CD4-positive, alpha-beta T cell (primary cell): ENCODE data around the gene TBC1D7. TPM values are rescaled to one million over a fixed set of nuclear protein-coding genes. Genes with fewer than 3 reads are reported as not detected.

Experiments
- ATAC-seq: fragments of 200-7000 bp; cut with Tn5 transposase; one replicate; pipeline ENCODE4 v1.10.0; 2022; ENCODE audit warnings: mild to moderate bottlenecking; ENCODE audit not compliant: poor library complexity
- CTCF ChIA-PET: fragments of 350-600 bp; sonication (Branson Sonifier 250); formaldehyde crosslinking; loops from one replicate; lab custom pipeline; 2021; ENCODE audit warnings: antibody characterized with exemption, inconsistent platforms; lab: Charles Lee
- POLR2A ChIA-PET: fragments of 350-600 bp; sonication (Branson Sonifier 250); formaldehyde crosslinking; loops from one replicate; lab custom pipeline; 2021; ENCODE audit warnings: antibody characterized with exemption, inconsistent platforms; lab: Charles Lee
- DNase-seq, 14 experiments: peaks; one replicate each; pipeline ENCODE4 v3.0.0-alpha.2; 2013 to 2020; ENCODE audit warnings: mixed read lengths in 2 of 14
- H3K27ac ChIP-seq, 2 donors: one replicate each; pipeline versions ENCODE4 v1.5.1 to v1.7.0; 2013; ENCODE audit warnings: low read length in 2 of 2, low read depth in 1 of 2, mild to moderate bottlenecking in 1 of 2
- H3K27me3 ChIP-seq, 2 experiments: 1 replicate in 1 of 2; 2 replicates in 1 of 2; pipeline versions ENCODE4 v1.6.1 to v1.7.0; 2013; ENCODE audit warnings: low read length in 2 of 2, control low read depth in 1 of 2, mild to moderate bottlenecking in 1 of 2, moderate library complexity in 1 of 2; ENCODE audit not compliant: insufficient read depth in 2 of 2, control insufficient read depth in 1 of 2
- H3K36me3 ChIP-seq: one replicate; pipeline ENCODE4 v1.6.1; 2013; ENCODE audit warnings: low read length, control low read depth; ENCODE audit not compliant: insufficient read depth
- H3K4me1 ChIP-seq: one replicate; pipeline ENCODE4 v1.6.1; 2013; ENCODE audit warnings: low read length, control low read depth; ENCODE audit not compliant: insufficient read depth
- H3K4me3 ChIP-seq: one replicate; pipeline ENCODE4 v1.5.1; 2013; ENCODE audit warnings: mild to moderate bottlenecking, low read length, moderate library complexity
- H3K9me3 ChIP-seq, 2 experiments: 1 replicate in 1 of 2; 2 replicates in 1 of 2; pipeline versions ENCODE4 v1.6.1 to v1.7.0; 2013; ENCODE audit warnings: low read length in 2 of 2, mild to moderate bottlenecking in 2 of 2, control low read depth in 1 of 2, moderate library complexity in 1 of 2; ENCODE audit not compliant: control insufficient read depth in 1 of 2, insufficient read depth in 1 of 2
- H3K27ac Mint-ChIP-seq: one replicate; pipeline ENCODE4 v1.8.0; 2020; ENCODE audit warnings: mixed read lengths
- H3K27me3 Mint-ChIP-seq: one replicate; pipeline ENCODE4 v1.8.0; 2021; ENCODE audit warnings: mixed read lengths
- H3K36me3 Mint-ChIP-seq: one replicate; pipeline ENCODE4 v1.8.0; 2021; ENCODE audit warnings: low read depth, mixed read lengths
- H3K4me1 Mint-ChIP-seq: one replicate; pipeline ENCODE4 v1.8.0; 2021; ENCODE audit warnings: low read depth, mixed read lengths
- H3K4me3 Mint-ChIP-seq: one replicate; pipeline ENCODE4 v1.8.0; 2020; ENCODE audit warnings: mild to moderate bottlenecking, mixed read lengths
- H3K9me3 Mint-ChIP-seq: one replicate; pipeline ENCODE4 v1.8.0; 2020; ENCODE audit warnings: mixed read lengths
- intact Hi-C, 2 experiments: fragments of 100-400 bp; cut with DNase I in 1 of 2; cut with micrococcal nuclease in 1 of 2; formaldehyde crosslinking; loops; one replicate each; pipeline versions ENCODE4 v1.15.1 to v1.9.0; 2023 to 2025; cut with DNase I, micrococcal nuclease
- total RNA-seq, 174 experiments: library from RNA in 2 of 174; stranded (reverse) in 2 of 174; gene quantifications; one replicate each; pipeline ENCODE4 v1.2.3 and lab custom pipeline; 2021 to 2026
- TF ChIP-seq, protein P1 (sequence below): fragments of 200-600 bp; IDR thresholded peaks from one replicate; pipeline ENCODE4 v1.8.0; 2022; ENCODE audit warnings: antibody characterized with exemption, mild to moderate bottlenecking

The TBC1D7 gene
- total RNA-seq, 2 experiments from 2014 or later, result 10.2 to 12.3 TPM

DNA sequence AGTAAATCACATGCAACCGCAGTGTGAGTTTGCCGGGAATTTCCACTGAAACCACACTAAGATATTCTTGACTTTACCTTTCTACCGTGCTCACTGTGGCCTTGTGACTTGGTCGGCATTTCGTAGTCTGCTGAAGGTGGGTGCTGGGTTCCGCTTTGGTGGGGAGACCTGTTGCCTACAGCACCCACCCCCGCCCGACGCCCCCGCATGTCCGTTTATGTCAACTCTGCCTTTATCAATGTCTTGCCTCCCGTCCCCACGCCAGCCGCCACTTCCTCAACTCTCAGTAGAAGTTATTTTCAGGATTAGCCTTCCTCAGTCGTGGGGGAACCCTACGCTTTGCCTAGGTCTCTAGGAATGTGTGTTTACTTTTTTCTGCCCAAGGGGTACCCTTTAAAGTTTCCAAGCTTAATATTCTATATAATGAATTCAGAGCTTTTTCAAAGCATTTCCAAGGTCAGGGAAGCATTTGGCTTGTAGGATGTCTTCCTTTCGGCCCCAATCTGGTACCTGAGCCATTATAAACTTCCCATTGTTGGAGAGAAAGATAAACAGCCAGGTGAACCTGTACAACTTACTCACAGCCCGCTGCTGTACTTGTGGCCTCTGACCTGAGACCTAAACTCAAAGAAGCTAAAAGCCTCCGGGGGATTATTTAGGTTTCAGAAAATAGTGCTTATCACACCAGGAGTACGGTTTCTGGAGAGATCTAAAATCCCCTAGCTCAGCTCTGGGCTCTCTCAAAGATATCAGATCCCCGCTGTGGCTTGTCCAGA is 54.2 kb downstream of the TBC1D7 start:
- Histone ChIP-seq H3K4me3 (peak overlapping the region; percentile 34), H3K9me3 (no peaks in the 10 kb centered on the region), H3K27me3 (no peaks in the 10 kb centered on the region), H3K4me1 (peaks cover 16% of the 10 kb centered on the region), H3K27ac (peak overlapping the region in 1 of 2 donors; percentile 5), H3K36me3 (no peaks in the 10 kb centered on the region)
- ChIA-PET POLR2A (no interaction called here), CTCF (interaction anchor here (0.7 kb wide), 1 partner anchor 25 kb away, joined by 3 read pairs; no protein-coding TSS in a partner anchor)
- Mint-ChIP-seq H3K27me3 (no peaks in the 10 kb centered on the region), H3K9me3 (no peaks in the 10 kb centered on the region), H3K4me1 (peaks cover 26% of the 10 kb centered on the region), H3K4me3 (peak overlapping the region; percentile 77), H3K36me3 (no peaks in the 10 kb centered on the region), H3K27ac (peak overlapping the region; percentile 25)
- ATAC-seq (peak; percentile 90), DNase-seq (peak in 13 of 14 experiments; percentile 6 to 85 (median 40))
- TF ChIP-seq, protein P1, sequence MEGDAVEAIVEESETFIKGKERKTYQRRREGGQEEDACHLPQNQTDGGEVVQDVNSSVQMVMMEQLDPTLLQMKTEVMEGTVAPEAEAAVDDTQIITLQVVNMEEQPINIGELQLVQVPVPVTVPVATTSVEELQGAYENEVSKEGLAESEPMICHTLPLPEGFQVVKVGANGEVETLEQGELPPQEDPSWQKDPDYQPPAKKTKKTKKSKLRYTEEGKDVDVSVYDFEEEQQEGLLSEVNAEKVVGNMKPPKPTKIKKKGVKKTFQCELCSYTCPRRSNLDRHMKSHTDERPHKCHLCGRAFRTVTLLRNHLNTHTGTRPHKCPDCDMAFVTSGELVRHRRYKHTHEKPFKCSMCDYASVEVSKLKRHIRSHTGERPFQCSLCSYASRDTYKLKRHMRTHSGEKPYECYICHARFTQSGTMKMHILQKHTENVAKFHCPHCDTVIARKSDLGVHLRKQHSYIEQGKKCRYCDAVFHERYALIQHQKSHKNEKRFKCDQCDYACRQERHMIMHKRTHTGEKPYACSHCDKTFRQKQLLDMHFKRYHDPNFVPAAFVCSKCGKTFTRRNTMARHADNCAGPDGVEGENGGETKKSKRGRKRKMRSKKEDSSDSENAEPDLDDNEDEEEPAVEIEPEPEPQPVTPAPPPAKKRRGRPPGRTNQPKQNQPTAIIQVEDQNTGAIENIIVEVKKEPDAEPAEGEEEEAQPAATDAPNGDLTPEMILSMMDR, result no peak
- intact Hi-C loops, result no loop called here

DNA sequence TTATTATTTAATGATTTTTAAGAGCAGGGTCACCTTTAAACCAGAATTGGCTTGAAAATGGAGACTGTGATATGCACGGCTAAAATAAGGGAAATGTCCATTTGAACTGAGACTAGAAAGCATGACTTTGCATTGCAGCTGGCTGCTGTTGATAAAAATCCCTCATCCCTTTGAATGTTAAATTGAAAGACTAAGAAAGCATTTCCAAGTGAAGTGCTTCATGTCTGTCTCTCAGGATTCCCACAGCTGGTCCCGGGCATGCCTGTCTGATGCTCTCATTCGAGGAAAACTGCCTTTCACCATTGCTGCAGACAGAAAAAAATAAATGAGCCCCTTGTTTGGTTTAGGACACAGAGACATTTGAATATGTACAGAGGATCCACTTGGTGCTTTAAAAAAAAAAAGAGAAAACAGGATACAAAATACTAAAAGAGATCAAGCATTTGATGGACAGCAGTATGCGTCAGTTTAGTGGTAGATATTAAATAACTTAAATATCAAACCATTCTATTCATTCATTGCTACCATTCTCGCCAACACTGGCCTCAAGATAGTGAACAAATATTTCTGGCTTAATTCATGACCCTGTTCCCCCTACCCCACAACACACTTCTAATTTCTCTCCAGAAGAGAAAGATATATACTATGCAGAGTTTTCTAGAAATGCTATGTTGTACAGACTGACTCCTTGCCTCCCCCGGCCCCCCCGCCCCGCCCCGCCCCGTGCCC is 55.0 kb downstream of the TBC1D7 start:
- Mint-ChIP-seq H3K27me3 (no peaks in the 10 kb centered on the region), H3K4me1 (peaks cover 26% of the 10 kb centered on the region), H3K9me3 (no peaks in the 10 kb centered on the region), H3K4me3 (peak overlapping the region; percentile 16), H3K27ac (peak overlapping the region; percentile 25), H3K36me3 (no peaks in the 10 kb centered on the region)
- Histone ChIP-seq H3K27ac (no peak overlapping the region), H3K9me3 (no peaks in the 10 kb centered on the region), H3K27me3 (no peaks in the 10 kb centered on the region), H3K4me3 (peak overlapping the region; percentile 34), H3K36me3 (no peaks in the 10 kb centered on the region), H3K4me1 (peaks cover 16% of the 10 kb centered on the region)
- TF ChIP-seq, protein P1, result no peak
- intact Hi-C loops, result no loop called here
- ChIA-PET CTCF (no interaction called here), POLR2A (no interaction called here)
- ATAC-seq (no peak), DNase-seq (no peak)

DNA sequence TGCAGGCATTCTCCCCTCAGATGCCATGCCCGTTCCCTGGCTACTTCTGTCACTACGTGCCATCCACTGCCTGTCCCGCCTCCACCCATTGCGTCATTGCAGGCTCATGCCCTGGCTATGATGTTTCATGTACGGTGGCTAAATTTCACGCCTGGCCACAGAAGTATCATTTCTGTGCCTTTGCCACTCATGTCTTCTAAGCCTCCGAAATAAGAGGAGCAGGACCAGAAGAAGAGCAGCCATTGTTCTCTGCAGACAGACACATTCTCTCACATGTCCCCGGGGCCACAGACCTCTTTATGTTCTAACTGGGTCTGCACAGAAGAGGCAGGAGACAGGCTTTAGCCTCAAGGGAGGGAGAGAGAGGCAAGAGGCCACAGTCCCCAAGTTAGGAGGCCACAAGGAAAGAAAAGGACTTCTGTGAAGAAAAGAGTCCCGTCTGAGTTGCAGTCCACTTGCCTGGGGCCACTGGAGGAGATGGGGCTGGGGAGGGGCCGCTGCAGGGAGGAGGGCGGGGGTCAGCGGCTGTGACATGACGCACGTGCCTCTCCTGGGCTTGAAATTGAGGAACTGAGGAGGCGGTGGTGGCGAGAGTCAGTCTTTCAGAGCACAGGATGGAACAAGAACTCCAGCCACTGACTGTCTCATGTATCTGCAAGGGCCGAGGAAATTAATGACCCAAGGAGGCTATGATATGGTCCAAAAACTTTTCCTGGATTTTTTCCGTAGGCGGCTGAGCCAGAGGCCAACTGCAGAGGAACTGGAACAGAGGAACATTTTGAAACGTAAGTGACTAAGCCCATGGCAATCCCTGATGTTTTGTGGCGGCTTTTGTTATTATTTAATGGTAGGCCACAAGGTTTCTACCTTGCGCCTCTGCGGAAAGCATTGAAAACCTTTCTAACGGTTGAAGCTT is 55.9 kb downstream of the TBC1D7 start:
- DNase-seq (peak in 3 of 14 experiments; percentile 33 to 70 (median 61)), ATAC-seq (no peak)
- Mint-ChIP-seq H3K27me3 (no peaks in the 10 kb centered on the region), H3K27ac (no peak overlapping the region), H3K36me3 (no peaks in the 10 kb centered on the region), H3K4me1 (peaks cover 26% of the 10 kb centered on the region), H3K9me3 (no peaks in the 10 kb centered on the region), H3K4me3 (no peak overlapping the region)
- Histone ChIP-seq H3K27me3 (no peaks in the 10 kb centered on the region), H3K4me3 (no peak overlapping the region), H3K27ac (no peak overlapping the region), H3K4me1 (peaks cover 16% of the 10 kb centered on the region), H3K9me3 (no peaks in the 10 kb centered on the region), H3K36me3 (no peaks in the 10 kb centered on the region)
- intact Hi-C loops, result no loop called here
- TF ChIP-seq, protein P1, result no peak
- ChIA-PET CTCF (no interaction called here), POLR2A (no interaction called here)
